Medulla oblongata (tissue), 1 donor: ENCODE results near the gene ZC3H18.
A peak's percentile ranks its signal among the peaks of the same experiment; 100 is the strongest.

Experiments
- DNase-seq: peaks from one replicate; pipeline ENCODE4 v3.0.0-alpha.2; 2015; ENCODE audit errors: extremely low spot score

Gene ZC3H18

DNA sequence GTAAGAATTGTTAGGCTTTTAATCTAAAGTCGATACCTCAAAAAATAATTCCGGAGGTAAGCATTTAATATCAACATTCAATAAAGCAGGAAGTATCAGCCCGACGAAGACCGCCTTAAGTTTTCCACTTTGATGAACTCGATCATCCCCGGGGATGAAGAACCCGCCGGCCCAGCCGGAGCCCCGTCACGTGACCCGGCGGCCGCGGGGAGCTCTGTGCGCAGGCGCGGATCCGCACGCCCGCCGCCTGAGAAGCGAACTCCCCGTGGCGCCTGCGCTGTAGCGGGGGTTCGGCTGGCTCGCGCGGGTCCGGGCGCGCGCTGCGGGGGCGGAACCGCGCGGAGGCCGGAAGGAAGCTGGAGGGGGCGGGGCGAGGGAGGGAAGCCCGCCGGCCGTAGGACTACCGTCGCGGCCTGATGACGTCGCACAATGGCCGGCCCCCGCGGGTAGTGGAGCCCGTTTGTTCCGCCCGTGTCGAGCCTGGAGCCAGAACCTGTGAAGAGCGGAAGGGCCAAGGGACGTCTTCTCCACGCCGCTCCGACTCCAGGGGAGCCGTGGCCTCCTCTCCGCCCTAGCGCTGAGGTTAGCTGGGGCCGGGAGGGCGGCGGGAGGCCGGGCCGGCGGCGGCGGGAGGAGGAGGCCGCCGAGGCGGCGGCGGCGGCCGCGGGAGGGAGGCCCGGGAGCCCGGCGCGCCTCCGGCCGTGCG is at the start of gene ZC3H18:
ZC3H18 (plus strand) TSS at position 419 of the 706 bp plus-strand sequence. CDS start 6,721 bp downstream, outside the sequence.
- DNase-seq: peak; percentile 97

DNA sequence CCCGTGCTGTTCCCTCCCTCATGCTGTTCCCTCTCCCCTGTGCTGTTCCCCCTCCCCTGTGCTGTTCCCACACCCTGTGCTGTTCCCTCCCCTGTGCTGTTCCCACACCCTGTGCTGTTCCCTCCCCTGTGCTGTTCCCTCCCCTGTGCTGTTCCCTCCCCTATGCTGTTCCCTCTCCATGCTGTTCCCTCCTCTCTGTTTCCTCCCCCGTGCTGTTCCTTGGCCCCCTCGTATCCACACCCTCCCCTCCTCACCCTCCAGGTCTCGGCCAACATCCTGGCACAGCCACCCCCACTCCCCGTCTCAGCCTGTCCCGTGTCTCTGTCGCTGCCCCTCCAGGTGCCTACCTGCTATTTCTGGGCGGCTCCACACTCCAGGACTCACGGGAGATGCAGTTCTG is 48.5 kb upstream of the ZC3H18 start:
- no peak for DNase-seq

DNA sequence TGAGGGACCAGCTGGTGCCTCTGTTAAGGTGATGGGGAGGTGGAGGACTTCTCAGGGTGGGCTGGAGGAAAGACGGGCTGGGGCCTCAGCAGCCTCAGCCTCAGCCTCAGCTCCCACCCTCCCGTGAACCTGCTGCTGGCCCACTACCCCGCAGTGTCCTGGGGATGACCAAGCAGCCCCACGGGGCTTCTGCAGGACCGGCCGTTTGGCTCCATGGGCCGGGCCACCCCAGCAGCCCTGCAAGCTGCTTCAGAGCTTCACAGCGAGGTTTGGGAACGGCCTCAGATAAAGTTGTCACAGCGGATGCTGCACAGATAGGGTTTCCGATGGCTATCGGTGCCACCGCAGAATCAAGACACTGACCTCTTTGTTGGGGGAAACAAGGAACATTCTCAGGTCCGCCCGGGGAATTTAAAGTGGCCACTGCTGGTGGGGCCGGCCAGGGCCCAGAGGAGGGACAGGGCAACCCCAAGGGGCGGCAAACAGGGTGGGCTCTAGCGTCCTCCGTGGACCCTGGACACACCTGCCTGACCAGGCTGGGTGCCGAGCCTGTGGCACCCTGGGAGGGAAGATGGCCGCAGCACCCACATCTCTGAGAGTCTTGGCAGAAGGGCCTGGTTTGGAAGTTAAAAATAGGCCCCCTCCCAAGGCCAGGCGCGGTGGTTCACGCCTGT is 47.8 kb upstream of the ZC3H18 start:
- no peak for DNase-seq

DNA sequence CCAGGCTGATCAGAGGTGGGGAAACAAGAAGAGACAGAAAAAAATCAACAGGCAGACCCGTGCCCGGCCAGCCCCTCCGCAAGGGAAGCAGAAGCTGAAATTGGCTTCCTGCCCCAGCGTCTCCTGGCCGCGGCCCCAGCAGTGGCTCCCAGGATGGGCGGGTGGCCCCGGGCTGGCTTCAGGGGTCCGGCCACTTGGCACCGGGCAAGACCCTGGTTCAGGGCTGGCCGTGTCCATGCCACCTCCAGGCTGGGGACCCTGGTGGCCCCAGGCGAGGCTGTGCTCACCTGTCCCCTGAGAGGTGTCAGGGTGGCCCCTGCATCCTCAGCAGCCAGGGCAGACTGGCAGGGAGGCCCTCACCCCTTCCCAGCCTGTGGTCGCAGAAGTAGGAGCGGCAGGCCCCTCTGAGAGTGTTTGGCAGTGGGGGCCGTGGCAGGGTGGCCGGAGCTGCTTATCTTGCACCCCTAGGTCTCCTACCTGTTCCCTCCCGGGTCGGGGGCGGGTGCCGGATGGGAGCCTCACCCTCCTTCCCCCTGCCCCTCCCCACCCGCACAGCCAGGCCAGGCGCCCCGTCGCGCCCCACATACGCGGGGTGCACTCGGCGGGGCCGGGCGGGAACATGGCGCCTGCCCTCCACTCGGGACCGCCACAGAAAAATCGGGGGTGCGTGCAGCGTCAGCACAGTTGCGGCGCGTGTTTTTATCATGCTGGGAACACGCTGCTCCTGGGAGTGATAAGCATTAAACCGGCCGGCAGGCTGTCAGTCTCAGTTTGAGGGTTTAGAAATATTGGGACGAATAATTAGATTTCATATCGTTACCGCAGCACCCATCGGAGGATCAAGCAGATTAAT is 46.7 kb upstream of the ZC3H18 start:
- no peak for DNase-seq

DNA sequence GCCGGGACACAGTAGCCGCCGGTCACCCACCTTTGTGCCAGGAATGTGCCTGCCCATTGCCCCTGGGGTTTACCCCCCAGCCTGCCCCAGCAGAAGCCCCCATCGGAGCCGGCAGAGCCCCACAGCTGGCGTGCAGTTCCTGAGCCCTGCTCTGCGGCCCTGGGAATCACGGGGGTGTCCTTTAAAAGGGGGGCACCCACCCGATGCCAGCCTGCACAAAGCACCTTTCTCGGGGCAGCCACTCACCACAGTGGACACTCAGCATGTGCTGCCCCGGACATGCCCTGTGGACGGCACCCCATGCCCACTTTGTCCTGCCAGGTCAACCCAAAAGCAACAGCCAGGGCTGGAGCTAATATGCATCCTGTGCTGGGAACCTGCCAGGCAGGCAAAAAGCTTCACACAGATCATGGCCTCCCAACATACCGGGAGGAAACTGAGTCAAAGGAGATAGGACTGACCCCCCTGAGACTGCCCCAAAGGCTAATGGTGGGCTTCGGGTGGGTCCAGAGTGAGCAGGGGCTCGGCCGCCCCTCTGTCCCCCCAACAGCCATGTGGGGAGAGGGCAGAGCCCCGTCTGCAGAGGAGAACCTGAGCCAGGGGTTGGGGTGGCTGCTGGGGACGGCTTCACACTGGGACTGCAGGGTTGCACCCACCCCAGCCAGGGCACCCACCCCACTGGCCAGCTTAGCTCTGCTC is 45.8 kb upstream of the ZC3H18 start:
- DNase-seq: no peak

DNA sequence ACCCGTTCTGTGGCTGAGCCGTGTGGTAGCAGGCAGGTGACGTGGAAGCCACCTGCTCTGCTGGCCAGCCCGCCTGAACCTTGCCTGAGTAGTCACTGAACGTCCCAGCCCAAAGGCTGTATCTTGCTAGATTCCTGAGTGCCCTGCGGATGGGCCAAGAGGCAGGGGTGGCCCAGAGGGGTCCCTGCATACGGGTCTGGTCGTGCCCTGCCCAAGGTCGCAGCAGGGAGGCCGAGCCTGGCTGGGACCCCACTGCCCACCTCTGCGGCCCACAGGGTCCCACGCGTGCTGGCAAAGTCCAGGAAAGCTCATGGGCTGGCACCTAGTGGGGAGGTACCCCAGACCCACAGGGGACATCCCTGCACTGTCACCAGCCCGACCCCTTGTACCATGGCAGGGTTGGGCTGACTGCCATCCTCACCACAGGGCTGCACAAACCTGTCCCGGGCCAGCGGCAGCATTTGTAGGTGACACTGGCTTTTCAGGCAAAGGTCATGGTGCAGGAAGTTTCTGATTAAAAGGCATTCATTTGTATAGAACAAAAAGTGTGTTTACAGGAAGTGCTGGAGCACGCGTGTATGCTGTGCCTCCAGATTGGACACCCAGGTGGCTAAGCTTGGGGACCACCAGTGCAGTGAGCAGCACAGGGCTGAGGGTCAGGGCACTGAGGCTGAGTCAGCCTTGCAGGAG is 45.1 kb upstream of the ZC3H18 start:
- DNase-seq: no peak

DNA sequence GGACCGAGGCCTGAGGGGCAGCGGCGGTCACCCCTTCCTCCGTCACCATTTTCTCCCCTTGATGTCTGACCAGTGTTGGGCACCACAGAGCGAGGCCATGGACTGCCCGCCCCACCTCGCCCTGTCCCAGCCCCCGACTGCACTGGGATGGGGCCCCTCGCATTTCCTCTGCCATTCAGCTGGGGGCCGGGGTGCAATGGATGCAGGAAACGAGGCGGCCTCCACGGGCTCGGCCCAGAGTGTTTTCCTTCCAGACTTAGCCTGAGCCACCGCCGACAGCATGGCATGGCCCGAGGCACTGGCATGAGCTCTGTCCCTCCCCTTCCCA is 44.6 kb upstream of the ZC3H18 start:
- DNase-seq: no peak

DNA sequence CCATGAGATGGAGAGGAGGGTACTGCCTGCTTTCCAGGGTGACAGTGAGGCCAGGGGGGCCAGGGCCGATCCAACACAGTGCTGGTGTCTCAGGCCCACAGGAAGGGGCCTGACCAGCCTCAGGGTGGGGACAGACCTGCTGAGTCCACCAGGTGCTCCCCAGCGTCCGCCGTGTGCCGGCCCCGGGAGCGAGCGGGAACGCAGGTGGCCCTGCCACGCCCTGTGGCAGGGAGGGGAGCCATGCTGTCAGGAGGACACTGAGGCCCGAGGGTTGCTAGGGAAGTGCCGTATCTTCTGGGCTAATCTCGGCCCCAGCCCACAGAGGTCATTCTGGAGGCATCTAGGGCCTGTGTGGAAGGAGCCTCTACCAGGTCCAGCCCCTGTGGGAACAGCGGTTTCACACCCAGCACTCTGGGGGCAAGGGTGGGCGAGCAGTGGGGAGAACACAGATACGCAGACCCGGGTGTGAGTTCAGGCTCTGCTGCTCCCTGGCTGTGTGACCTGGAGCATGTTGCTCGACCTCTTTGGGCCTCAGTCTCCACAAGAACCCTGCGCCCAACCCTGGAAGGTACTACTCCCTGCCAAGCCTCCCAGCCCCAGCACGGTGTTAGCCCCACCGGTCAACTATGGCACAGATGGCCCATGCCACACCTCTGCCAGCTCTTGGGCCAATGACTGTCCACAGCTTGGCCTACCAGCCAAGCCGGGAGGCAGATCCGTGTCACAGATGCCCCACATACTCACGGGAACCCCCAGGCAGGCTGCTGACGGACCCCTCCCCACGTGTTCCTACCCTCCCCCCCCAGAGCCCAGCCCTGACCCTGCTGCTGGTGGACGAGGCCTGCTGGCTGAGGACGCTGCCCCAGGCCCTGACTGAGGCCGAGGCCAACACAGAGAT is 43.9 kb upstream of the ZC3H18 start:
- no peak for DNase-seq

DNA sequence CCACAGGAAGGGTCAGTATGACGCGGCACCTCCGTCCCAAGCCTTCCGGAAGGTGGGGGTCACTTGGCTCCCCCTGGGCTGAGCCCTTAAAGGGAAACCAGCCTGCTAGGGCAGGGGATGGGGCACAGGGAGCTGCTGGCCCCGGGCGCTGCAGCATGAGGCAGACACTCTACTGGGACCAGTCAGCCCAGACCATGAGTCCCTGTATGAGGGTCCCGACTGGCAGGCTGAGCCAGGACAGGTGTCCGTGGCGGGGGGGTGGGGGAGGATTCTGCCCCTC is 43.4 kb upstream of the ZC3H18 start:
- DNase-seq: no peak

DNA sequence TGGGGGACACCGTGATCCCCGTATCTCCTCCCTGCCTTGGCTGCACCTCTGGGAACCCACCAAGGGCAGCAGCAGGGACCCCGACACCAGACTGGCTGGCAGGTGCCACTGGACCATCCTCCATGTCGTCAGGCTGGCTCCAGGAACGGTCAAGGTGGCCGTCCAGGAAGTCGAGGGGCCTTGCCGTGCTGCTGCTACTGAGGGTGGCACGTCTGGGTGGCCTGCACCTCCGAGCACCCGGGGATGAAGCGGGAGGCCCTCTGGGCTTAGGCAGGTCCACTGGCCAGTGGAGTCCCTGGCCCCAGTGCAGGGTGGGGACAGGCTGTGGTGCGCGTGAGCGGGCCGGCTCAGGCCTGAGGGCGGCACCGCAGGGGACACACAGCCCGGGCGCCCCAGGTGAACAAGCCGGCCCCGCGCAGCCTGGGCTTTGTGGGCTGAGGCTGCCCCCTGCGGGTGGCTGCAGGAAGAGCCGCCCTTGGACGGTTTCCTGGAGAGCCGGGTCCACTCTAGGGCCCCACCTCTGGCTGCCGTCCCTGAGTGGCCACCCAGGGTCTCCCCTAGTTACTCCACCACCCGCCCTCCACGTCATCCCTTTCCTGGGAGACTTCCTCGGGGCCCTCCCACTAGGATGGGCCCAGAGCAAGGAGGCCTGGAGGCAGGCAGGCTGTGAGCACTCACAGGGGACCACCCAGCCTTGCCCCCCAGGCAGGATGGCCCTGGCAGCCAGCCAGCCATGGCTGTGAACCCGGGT is 42.8 kb upstream of the ZC3H18 start:
- DNase-seq: peak; percentile 63

DNA sequence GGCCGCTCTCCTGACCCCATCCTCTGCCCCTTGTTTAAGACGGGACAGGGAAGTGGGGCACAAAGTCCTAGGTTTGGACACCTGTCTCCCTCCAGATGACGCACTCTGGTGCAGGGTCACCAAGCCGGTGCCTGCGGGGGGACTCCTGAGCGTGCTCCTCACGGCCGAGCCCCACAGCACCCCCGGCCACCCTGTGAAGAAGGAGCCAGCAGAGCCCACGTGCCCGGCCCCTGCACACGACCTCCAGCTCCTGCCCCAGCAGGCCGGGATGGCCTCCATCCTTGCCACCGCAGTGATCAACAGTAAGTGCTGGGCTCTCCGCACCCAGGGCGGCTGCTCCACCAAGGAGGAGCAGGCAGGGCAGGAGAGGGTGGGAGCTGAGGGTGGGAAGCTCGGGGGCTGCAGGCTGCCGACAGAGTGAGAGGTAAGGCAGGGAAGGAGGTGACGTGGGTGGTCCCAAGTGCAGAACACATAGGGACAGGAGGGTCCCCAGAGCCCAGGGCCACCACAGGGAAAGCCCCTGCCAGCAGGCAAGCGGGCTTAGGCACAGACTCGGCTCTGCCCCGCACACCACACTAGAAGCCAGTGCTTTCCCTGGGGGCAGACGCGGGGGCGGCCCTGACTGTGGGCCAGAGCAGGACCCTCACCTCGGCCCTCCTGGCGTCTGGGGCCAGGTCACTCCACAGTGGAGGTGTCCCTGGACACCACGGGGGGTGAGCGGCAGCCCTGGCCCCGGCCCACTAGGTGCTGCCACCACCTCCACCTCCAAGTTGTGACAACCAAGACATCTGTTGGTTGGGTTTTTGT is 42.1 kb upstream of the ZC3H18 start:
- DNase-seq: no peak

DNA sequence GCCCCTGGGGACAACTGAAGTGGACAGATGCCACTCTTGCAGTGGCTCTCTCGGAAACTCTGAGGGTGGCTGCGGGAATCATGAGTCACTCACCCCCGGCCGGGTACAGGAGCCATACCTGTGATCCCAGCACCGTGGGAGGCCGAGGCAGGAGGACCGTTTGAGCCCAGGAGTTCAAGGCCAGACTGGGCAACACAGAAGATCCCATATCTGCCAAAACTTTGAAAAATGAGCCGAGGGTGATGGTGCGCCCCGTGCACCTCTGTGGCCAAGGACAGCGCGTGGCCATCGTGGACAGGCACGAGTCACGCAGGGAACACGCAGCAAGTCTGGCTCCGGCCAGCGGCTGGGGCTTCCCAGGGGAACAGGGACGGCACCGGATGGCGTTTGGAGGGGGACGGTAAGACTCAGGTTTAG is 41.3 kb upstream of the ZC3H18 start:
- no peak for DNase-seq

DNA sequence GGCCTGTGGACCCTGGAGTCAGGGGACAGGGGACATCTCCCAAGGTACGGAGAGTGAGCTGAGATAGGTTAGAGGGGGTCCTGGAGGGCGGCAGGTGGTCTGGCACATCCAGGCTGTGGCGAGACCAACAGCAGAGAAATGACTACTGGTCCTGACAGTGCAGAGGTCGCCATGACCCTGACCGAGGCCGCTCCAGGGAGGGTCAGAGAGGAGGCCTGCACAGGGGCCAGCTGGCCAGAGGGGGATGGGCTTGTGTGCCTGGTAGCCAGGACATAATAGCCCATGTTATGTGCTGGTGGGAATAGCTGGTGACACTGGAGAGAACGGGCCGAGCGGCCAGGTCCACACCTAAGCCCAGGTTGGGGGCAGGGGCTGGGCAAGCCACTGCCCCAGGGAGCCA is 40.6 kb upstream of the ZC3H18 start:
- DNase-seq: no peak

DNA sequence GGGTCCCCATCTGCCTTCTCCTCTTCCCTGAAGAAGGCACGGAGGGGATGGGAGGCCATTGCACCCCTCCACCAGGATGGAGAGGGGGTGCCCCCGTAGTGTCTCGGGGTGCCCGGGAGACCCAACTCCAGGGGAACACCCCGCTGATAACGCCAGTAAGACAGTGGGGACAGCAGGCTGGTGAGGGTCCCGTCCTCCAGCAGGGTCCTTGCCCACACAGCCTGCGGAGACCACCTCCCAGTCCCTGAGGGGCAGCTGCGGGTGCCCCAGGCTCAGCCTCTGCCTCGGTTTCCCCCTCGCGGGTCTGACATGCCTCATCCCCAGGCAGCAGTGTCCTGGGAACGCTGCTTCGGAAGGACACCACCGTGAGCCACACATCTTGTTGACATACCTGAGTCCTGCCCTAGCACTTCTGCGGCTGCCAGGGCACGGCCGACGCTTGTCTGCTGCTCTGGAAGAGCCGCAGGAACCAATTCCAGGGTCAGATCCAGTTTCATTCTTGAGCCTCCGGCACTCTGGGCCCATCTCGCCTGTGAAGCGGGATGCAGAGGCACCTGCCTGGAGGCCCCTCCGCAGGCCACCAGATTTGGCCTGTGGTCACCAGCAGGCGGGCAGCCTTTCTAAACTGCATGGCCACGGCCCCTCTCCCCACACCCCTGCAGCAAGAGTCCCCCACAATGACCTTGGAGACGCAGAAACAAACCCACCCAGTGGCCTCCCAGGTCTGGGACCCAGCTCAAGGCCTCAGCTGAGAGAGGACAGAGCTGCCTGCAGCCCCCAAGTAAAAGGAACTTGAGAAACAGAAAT is 39.9 kb upstream of the ZC3H18 start:
- no peak for DNase-seq

DNA sequence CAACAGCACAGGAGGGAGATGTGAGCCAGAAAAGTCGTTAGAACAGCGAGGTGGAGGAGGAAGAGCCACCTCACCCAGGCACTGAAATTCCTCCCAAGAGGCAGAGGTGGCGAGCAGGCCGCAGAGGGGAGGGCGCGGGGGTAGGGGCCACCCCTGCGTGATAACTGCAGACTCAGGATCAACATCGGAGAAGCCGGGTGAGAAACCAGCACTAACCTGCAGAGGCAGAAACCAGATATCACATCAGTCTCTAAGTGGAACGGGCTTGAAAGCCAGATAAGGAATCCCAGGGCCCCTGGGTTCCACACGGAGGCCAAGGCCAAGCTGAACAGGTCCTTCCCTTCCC is 39.4 kb upstream of the ZC3H18 start:
- DNase-seq: no peak

DNA sequence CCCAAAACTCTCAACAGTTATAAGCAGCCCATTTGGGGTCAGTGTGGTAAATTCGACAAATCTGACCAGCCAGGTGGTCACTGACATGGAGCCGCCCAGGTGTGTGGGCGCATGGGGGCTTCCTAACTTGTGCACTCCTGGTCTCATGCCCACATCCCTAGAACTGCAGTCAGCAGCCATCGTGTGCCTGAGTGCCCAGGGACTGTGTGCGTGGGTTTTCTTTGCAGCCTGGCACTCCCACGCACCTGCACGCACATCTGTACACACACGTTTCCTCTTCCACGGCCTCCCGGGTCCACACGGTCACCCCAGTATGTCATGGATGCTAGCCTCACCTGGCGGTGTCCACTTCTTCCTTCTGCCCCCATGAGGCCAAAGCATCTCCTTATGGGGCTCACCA is 38.9 kb upstream of the ZC3H18 start:
- no peak for DNase-seq

DNA sequence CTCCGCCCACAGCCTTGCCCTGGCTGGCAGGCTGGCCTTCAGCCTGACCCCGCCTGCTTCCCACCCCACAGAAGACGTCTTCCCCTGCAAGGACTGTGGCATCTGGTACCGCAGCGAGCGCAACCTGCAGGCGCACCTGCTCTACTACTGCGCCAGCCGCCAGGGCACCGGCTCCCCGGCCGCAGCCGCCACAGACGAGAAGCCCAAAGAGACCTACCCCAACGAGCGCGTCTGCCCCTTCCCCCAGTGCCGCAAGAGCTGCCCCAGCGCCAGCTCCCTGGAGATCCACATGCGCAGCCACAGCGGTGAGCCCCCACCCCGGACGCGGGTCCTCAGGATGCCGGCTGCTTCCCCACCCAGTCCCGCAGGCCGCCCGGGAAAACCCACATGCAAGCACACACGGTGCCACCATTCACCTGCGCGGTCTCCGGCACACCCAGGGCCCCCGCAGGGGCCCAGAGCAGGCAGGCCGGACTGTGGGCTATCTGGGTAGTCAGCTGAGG is 38.2 kb upstream of the ZC3H18 start:
- DNase-seq: no peak
